HG02759 (cell line): ENCODE data around the gene RAB3IL1.
"Not testable (repeated sequence)": the region's sequence is repeated elsewhere in the genome, so short reads cannot be mapped to it uniquely, and the experiment has no call there.

Source experiments
- ATAC-seq: cut with Tn5 transposase; IDR thresholded peaks from one replicate; pipeline ENCODE4 v1.9.1; 2021; ENCODE audit warnings: mild to moderate bottlenecking, moderate library complexity; ENCODE audit not compliant: unreplicated experiment

The RAB3IL1 gene

GRCh38 chr11:61953632-61954031 is 36.3 kb upstream of the RAB3IL1 start:
- not testable (repeated sequence) for ATAC-seq

GRCh38 chr11:61952882-61953281 is 35.5 kb upstream of the RAB3IL1 start:
- no peak for ATAC-seq

- ATAC-seq = no peak
These were observed 34.2 kb upstream of the RAB3IL1 start for GRCh38 chr11:61951484-61952135.

GRCh38 chr11:61950035-61950547 is 32.7 kb upstream of the RAB3IL1 start, which contains the start of gene BEST1:
Gene BEST1 (plus strand): TSS chr11:61950351. CDS start chr11:61951807, 1,456 bp downstream.
- no peak for ATAC-seq

- no peak for ATAC-seq
These were observed 32.0 kb upstream of the RAB3IL1 start for GRCh38 chr11:61949169-61950034.

- ATAC-seq = no peak
These were observed 31.1 kb upstream of the RAB3IL1 start for GRCh38 chr11:61948505-61948904.

- no peak for ATAC-seq
These were observed 30.3 kb upstream of the RAB3IL1 start for GRCh38 chr11:61947486-61948210.

GRCh38 chr11:61946894-61947293 is 29.5 kb upstream of the RAB3IL1 start:
- no peak for ATAC-seq

GRCh38 chr11:61945191-61945590 is 27.8 kb upstream of the RAB3IL1 start:
- no peak for ATAC-seq

- ATAC-seq = no peak
These were observed 23.1 kb upstream of the RAB3IL1 start for GRCh38 chr11:61940466-61940865.

GRCh38 chr11:61935861-61936260 is 18.5 kb upstream of the RAB3IL1 start:
- ATAC-seq = no peak

- no peak for ATAC-seq
These were observed 13.6 kb upstream of the RAB3IL1 start for GRCh38 chr11:61930933-61931332.

- ATAC-seq = no peak
These were observed 11.2 kb upstream of the RAB3IL1 start for GRCh38 chr11:61928606-61929005.

- ATAC-seq = no peak
These were observed 10.1 kb upstream of the RAB3IL1 start for GRCh38 chr11:61927501-61927900.

- ATAC-seq = no peak
These were observed 8.9 kb upstream of the RAB3IL1 start for GRCh38 chr11:61926235-61926634.

- no peak for ATAC-seq
These were observed 8.4 kb upstream of the RAB3IL1 start for GRCh38 chr11:61925736-61926135.

GRCh38 chr11:61924064-61924455 is 6.7 kb upstream of the RAB3IL1 start:
- no peak for ATAC-seq

GRCh38 chr11:61923166-61924063 is 6.0 kb upstream of the RAB3IL1 start:
- ATAC-seq = no peak

GRCh38 chr11:61922539-61922938 is 5.2 kb upstream of the RAB3IL1 start:
- no peak for ATAC-seq

- ATAC-seq = no peak
These were observed 4.1 kb upstream of the RAB3IL1 start for GRCh38 chr11:61921446-61921845.
